Chondrocyte (in vitro differentiated cells): ENCODE measurements around the gene CYREN. TPM values are rescaled to one million over a fixed set of nuclear protein-coding genes. Genes with fewer than 3 reads are reported as not detected.

Source experiments
- DNase-seq: peaks from one replicate; pipeline ENCODE4 v3.0.0; 2021; ENCODE audit warnings: mixed read lengths, low spot score
- H3K27ac Mint-ChIP-seq: one replicate; pipeline ENCODE4 v1.8.0; 2021; ENCODE audit warnings: mild to moderate bottlenecking, moderate library complexity, mixed read lengths; ENCODE audit not compliant: unreplicated experiment
- H3K27me3 Mint-ChIP-seq: 2 replicates; pipeline ENCODE4 v1.8.0; 2021; ENCODE audit warnings: low read depth, mixed read lengths
- H3K36me3 Mint-ChIP-seq: 2 replicates; pipeline ENCODE4 v1.8.0; 2021; ENCODE audit warnings: low read depth, mixed read lengths
- H3K4me1 Mint-ChIP-seq: 2 replicates; pipeline ENCODE4 v1.8.0; 2021; ENCODE audit warnings: low read depth, mild to moderate bottlenecking, mixed read lengths
- H3K4me3 Mint-ChIP-seq: one replicate; pipeline ENCODE4 v1.8.0; 2021; ENCODE audit warnings: mild to moderate bottlenecking, moderate library complexity, mixed read lengths; ENCODE audit not compliant: unreplicated experiment
- H3K9me3 Mint-ChIP-seq: 2 replicates; pipeline ENCODE4 v1.8.0; 2021; ENCODE audit warnings: low read depth, mixed read lengths
- total RNA-seq: library from RNA; stranded (reverse); gene quantifications from 3 replicates; pipeline ENCODE4 v1.2.1, GENCODE V29; 2021
- TF ChIP-seq, protein P1 (sequence below): fragments of 200-600 bp; sonication (generic); IDR thresholded peaks from 2 replicates; pipeline ENCODE4 v1.5.0; 2021; ENCODE audit warnings: antibody characterized with exemption, mild to moderate bottlenecking, moderate library complexity

CYREN gene
- total RNA-seq, 1 donor from 2014 or later: 30.2 TPM

DNA sequence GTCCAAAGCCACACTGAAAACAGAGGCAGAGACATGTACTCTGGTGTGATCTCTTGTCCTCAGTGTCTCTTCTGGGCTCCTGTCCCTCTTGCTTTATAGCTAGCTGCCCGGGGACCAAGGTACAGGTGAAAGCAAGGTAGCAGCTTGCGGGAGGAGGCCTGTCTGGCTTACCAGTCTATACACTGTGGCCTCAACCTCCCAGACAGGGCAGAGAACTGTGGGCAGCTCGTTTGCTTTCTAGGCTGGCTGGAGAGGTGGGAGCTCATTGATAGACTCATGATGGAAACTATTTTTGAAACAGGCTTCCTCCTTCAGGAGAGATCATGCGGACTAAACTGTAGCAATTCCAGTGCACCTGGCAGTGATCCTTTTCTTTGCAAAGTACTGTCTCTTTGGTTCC is 4.6 kb downstream of the CYREN start:
- TF ChIP-seq, protein P1, sequence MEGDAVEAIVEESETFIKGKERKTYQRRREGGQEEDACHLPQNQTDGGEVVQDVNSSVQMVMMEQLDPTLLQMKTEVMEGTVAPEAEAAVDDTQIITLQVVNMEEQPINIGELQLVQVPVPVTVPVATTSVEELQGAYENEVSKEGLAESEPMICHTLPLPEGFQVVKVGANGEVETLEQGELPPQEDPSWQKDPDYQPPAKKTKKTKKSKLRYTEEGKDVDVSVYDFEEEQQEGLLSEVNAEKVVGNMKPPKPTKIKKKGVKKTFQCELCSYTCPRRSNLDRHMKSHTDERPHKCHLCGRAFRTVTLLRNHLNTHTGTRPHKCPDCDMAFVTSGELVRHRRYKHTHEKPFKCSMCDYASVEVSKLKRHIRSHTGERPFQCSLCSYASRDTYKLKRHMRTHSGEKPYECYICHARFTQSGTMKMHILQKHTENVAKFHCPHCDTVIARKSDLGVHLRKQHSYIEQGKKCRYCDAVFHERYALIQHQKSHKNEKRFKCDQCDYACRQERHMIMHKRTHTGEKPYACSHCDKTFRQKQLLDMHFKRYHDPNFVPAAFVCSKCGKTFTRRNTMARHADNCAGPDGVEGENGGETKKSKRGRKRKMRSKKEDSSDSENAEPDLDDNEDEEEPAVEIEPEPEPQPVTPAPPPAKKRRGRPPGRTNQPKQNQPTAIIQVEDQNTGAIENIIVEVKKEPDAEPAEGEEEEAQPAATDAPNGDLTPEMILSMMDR: no peak

GRCh38 chr7:135164357-135165061 is 6.0 kb downstream of the CYREN start:
- no peaks in the 10 kb centered on the region for H3K27me3 Mint-ChIP-seq
- H3K4me3 Mint-ChIP-seq: no peak overlapping the region
- no peak for DNase-seq
- TF ChIP-seq, protein P1: no peak
- peaks cover 6% of the 10 kb centered on the region for H3K9me3 Mint-ChIP-seq
- peaks cover 15% of the 10 kb centered on the region for H3K36me3 Mint-ChIP-seq
- H3K27ac Mint-ChIP-seq: no peak overlapping the region
- peaks cover 47% of the 10 kb centered on the region for H3K4me1 Mint-ChIP-seq

More for the DNA sequence above, 4.6 kb downstream of the CYREN start:
- no peak for DNase-seq
- no peak overlapping the region for H3K4me3 Mint-ChIP-seq
- H3K27ac Mint-ChIP-seq: no peak overlapping the region
- no peaks in the 10 kb centered on the region for H3K27me3 Mint-ChIP-seq
- peaks cover 41% of the 10 kb centered on the region for H3K4me1 Mint-ChIP-seq
- H3K36me3 Mint-ChIP-seq: peaks cover 15% of the 10 kb centered on the region
- H3K9me3 Mint-ChIP-seq: peaks cover 6% of the 10 kb centered on the region

DNA sequence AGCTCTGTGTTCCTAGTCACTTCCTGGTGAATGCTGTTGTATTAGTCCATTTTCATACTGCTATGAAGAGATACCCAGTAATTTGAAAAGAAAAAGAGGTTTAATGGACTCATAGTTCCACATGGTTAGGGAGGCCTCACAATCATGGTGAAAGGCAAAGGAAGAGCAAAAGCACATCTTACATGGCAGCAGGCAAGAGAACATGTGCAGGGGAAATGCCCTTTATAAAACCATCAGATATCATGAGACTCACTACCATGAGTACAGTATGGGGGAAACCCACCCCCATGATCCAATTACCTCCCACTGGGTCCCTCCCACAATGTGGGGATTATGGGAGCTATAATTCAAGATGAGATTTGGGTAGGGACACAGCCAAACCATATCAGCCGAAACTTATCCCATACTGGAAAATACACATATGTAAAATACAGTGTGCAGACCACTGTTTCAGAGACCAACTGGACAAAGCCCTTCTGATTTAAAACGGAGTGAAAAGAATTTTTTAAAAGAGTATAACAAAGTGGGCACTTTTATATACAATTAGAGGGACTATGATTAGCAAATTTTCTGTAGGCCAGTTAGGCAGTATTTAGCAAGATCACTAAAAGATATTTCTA is 8.0 kb downstream of the CYREN start:
- DNase-seq: no peak
- no peak overlapping the region for H3K4me3 Mint-ChIP-seq
- peak overlapping the region; percentile 11 for H3K27ac Mint-ChIP-seq
- H3K27me3 Mint-ChIP-seq: no peaks in the 10 kb centered on the region
- peaks cover 6% of the 10 kb centered on the region for H3K9me3 Mint-ChIP-seq
- H3K4me1 Mint-ChIP-seq: peaks cover 31% of the 10 kb centered on the region
- TF ChIP-seq, protein P1: no peak
- H3K36me3 Mint-ChIP-seq: peaks cover 10% of the 10 kb centered on the region

DNA sequence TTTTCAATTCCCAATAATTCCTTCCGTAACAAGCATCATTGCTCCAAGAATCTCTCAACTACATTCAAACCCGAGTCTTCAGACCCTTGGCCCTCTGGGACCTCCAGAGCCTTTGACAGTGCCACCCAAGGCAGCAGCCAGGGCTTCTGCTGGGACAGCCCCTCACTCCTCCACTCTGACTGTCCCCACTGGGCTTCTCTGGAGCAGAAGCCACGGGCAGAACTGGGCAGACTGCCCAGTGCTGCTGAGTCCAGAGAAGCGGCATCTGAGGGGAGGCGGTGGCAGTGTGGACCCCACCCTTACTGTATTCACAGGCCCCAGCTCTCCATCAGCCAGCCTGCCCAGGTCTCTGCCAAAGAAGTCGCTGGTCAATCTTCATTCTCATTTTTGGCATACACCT is 8.8 kb downstream of the CYREN start:
- DNase-seq: no peak
- Mint-ChIP-seq H3K4me1 (peaks cover 28% of the 10 kb centered on the region), H3K9me3 (peaks cover 11% of the 10 kb centered on the region), H3K4me3 (no peak overlapping the region), H3K36me3 (peaks cover 9% of the 10 kb centered on the region), H3K27ac (no peak overlapping the region), H3K27me3 (no peaks in the 10 kb centered on the region)
- TF ChIP-seq, protein P1: no peak

- Mint-ChIP-seq H3K36me3 (peaks cover 15% of the 10 kb centered on the region), H3K4me3 (no peak overlapping the region)
Measured at GRCh38 chr7:135160858-135161653, 9.5 kb downstream of the CYREN start.

More at GRCh38 chr7:135160858-135161653, 9.5 kb downstream of the CYREN start:
- Mint-ChIP-seq H3K9me3 (peaks cover 18% of the 10 kb centered on the region), H3K4me1 (peaks cover 28% of the 10 kb centered on the region), H3K27me3 (no peaks in the 10 kb centered on the region), H3K27ac (peak overlapping the region; percentile 74)
- TF ChIP-seq, protein P1: peak; percentile 19
- DNase-seq: no peak
